Spleen (tissue), 11 donors: Measurements from ENCODE around the gene MIEF2. TPM values are rescaled to one million over a fixed set of nuclear protein-coding genes. Genes with fewer than 3 reads are reported as not detected.
A peak's percentile ranks its signal among the peaks of the same experiment; 100 is the strongest.
"Not testable (repeated sequence)": the region's sequence is repeated elsewhere in the genome, so short reads cannot be mapped to it uniquely, and the experiment has no call there.

ENCODE experiments used
- DNase-seq: peaks from one replicate; pipeline ENCODE4 v3.0.0-alpha.2; 2020
- H3K27ac ChIP-seq, 8 donors: fragments of 200-600 bp; sonication (generic) in 7 of 8; 1 replicate in 4 of 8; 2 replicates in 4 of 8; pipeline versions ENCODE4 v1.5.0 to v1.8.0; 2016 to 2021; ENCODE audit warnings: inconsistent platforms in 4 of 8, mild to moderate bottlenecking in 4 of 8, moderate library complexity in 1 of 8
- H3K27me3 ChIP-seq, 7 donors: fragments of 200-600 bp; sonication (generic) in 6 of 7; replicated peaks in 1 of 7; 1 replicate in 4 of 7; 2 replicates in 3 of 7; pipeline versions ENCODE4 v1.5.0 to v1.8.0; 2016 to 2021; ENCODE audit warnings: inconsistent platforms in 3 of 7, mild to moderate bottlenecking in 1 of 7
- H3K36me3 ChIP-seq, 6 donors: fragments of 200-600 bp; sonication (generic) in 5 of 6; 1 replicate in 4 of 6; 2 replicates in 2 of 6; pipeline versions ENCODE4 v1.5.0 to v1.8.0; 2016 to 2021; ENCODE audit warnings: inconsistent platforms in 2 of 6
- H3K4me1 ChIP-seq, 6 donors: fragments of 200-600 bp; sonication (generic) in 5 of 6; 1 replicate in 3 of 6; 2 replicates in 3 of 6; pipeline versions ENCODE4 v1.5.0 to v1.8.0; 2016 to 2021; ENCODE audit warnings: inconsistent platforms in 3 of 6
- H3K4me3 ChIP-seq, 8 donors: fragments of 200-600 bp; sonication (generic) in 7 of 8; 1 replicate in 4 of 8; 2 replicates in 4 of 8; pipeline versions ENCODE4 v1.5.0 to v1.8.0; 2016 to 2021; ENCODE audit warnings: inconsistent platforms in 4 of 8, mild to moderate bottlenecking in 4 of 8, moderate library complexity in 2 of 8
- H3K9me3 ChIP-seq, 8 donors: fragments of 200-600 bp; sonication (generic) in 7 of 8; 1 replicate in 4 of 8; 2 replicates in 4 of 8; pipeline versions ENCODE4 v1.5.0 to v1.8.0; 2016 to 2021; ENCODE audit warnings: inconsistent platforms in 4 of 8
- POLR2A ChIP-seq, 3 donors: fragments of 450-650 bp; IDR thresholded peaks; one replicate each; pipeline ENCODE4 v1.5.1; 2017; ENCODE audit warnings: antibody characterized with exemption in 3 of 3, mild to moderate bottlenecking in 1 of 3
- POLR2AphosphoS5 ChIP-seq, 3 donors: sonication (generic); formaldehyde crosslinking; IDR thresholded peaks; one replicate each; pipeline ENCODE4 v1.5.1; 2017; ENCODE audit warnings: antibody characterized with exemption in 3 of 3
- WGBS, 5 donors: extraction: QIAGEN DNeasy Blood & Tissue Kit in 3 of 5; methylation state at CpG; one replicate each; pipeline versions ENCODE4 v1.1.5 to v1.1.7; 2013 to 2018; 5-methylcytosine and 5-hydroxymethylcytosine counted together
- intact Hi-C: fragments of 100-400 bp; cut with DNase I; formaldehyde crosslinking; loops from one replicate; pipeline ENCODE4 v1.15.0; 2023; ENCODE audit warnings: low total_unique reads
- polyA plus RNA-seq, 3 donors: library from polyadenylated mRNA; stranded (reverse); fragments of 200-250 nt; gene quantifications; one replicate each; pipeline ENCODE4 v1.2.1, GENCODE V29; 2013
- total RNA-seq, 7 donors: library from RNA; depleted of rRNA in 3 of 7; stranded (reverse); fragments of >200 nt in 3 of 7; fragmentation: NEBNext Ultra II Directional in 4 of 7; extraction: Animal tissue kit (Norgen Biotek cat#: 25700) in 4 of 7; gene quantifications; one replicate each; pipeline versions ENCODE4 v1.1.0 to v1.2.1, GENCODE V29; 2016 to 2021
- TF ChIP-seq, protein P1 (sequence below), 11 experiments: fragments of 200-600 bp in 7 of 11; fragments of 450-650 bp in 4 of 11; sonication (generic) in 4 of 11; IDR thresholded peaks in 8 of 11; conservative IDR thresholded peaks in 3 of 11; 1 replicate in 7 of 11; 2 replicates in 4 of 11; pipeline versions ENCODE4 v1.4.0 to v1.8.0; 2016 to 2021; ENCODE audit warnings: antibody characterized with exemption in 11 of 11, inconsistent platforms in 4 of 11, mild to moderate bottlenecking in 1 of 11
- donor health status: healthy with polysubstance abuse.
- donor health status: DM: no; HTN: no; CAD: no; lungs with moderate emphysema.
- donor health status: DM: no; HTN: no; CAD: no.
- donor health status: Bipolar disorder and iron deficiency.
- donor health status: healthy.
- donor health status: DM: no; HTN: no; CAD: no.
- donor health status: DM: yes; HTN: yes; CAD: no.

MIEF2 gene
- total and polyA plus RNA-seq, 10 donors, result 4.6 to 24.8 (median 11.7) TPM

GRCh38 chr17:18285296-18285695 lies 24.8 kb downstream of the MIEF2 start:
- peaks cover 9 to 100% (median 95%) of the 10 kb centered on the region in 6 donors for H3K36me3 ChIP-seq
- no peak overlapping the region for H3K27ac ChIP-seq
- DNase-seq, result peak; percentile 54
- intact Hi-C loops, result no loop called here
- H3K4me3 ChIP-seq, result no peak overlapping the region
- 94 to 99% (median 97%) methylated on average over 9 to 11 of the region's 11 CpGs for WGBS, 5 donors
- TF ChIP-seq, protein P1, sequence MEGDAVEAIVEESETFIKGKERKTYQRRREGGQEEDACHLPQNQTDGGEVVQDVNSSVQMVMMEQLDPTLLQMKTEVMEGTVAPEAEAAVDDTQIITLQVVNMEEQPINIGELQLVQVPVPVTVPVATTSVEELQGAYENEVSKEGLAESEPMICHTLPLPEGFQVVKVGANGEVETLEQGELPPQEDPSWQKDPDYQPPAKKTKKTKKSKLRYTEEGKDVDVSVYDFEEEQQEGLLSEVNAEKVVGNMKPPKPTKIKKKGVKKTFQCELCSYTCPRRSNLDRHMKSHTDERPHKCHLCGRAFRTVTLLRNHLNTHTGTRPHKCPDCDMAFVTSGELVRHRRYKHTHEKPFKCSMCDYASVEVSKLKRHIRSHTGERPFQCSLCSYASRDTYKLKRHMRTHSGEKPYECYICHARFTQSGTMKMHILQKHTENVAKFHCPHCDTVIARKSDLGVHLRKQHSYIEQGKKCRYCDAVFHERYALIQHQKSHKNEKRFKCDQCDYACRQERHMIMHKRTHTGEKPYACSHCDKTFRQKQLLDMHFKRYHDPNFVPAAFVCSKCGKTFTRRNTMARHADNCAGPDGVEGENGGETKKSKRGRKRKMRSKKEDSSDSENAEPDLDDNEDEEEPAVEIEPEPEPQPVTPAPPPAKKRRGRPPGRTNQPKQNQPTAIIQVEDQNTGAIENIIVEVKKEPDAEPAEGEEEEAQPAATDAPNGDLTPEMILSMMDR (IDR thresholded peaks at IDR 0.05 in 8 of 11, conservative IDR thresholded peaks at IDR 0.05 in 3 of 11), result no peak
- TF ChIP-seq POLR2A (IDR thresholded peaks at IDR 0.05) (no peak), POLR2AphosphoS5 (IDR thresholded peaks at IDR 0.05) (no peak)
- H3K9me3 ChIP-seq, result no peaks in the 10 kb centered on the region
- H3K27me3 ChIP-seq, result no peaks in the 10 kb centered on the region
- H3K4me1 ChIP-seq, result no peaks in the 10 kb centered on the region

GRCh38 chr17:18291718-18292540 lies 31.5 kb downstream of the MIEF2 start:
- Histone ChIP-seq H3K9me3 (no peaks in the 10 kb centered on the region), H3K36me3 (peaks cover 6 to 99% (median 74%) of the 10 kb centered on the region in 6 donors), H3K27ac (no peak overlapping the region), H3K27me3 (no peaks in the 10 kb centered on the region), H3K4me1 (peaks cover 0 to 10% (median 3%) of the 10 kb centered on the region in 6 donors), H3K4me3 (no peak overlapping the region)
- WGBS, 5 donors, result 92 to 97% (median 93%) methylated on average over 15 of the region's 15 CpGs
- DNase-seq, result peak; percentile 41
- intact Hi-C loops, result no loop called here
- TF ChIP-seq POLR2AphosphoS5 (IDR thresholded peaks at IDR 0.05), result no peak
- no peak for TF ChIP-seq POLR2A (IDR thresholded peaks at IDR 0.05)
- TF ChIP-seq, protein P1 (IDR thresholded peaks at IDR 0.05 in 8 of 11, conservative IDR thresholded peaks at IDR 0.05 in 3 of 11), result no peak

GRCh38 chr17:18298061-18298460 lies 37.6 kb downstream of the MIEF2 start:
- Histone ChIP-seq H3K4me1 (peaks cover 0 to 50% (median 10%) of the 10 kb centered on the region in 6 donors), H3K36me3 (peaks cover 0 to 98% (median 57%) of the 10 kb centered on the region in 6 donors), H3K27ac (peak overlapping the region in 4 of 8 donors; percentile 43 to 92 (median 90)), H3K4me3 (peak overlapping the region in 2 of 8 donors; percentile 9 to 35)
- intact Hi-C loops, H3K27me3 ChIP-seq, H3K9me3 ChIP-seq: not testable (repeated sequence)
- DNase-seq, result peak; percentile 72
- 91 to 95% (median 93%) methylated on average over 4 to 30 of the region's 30 CpGs; no CpG with 5 or more reads in 1 of the 5 donors for WGBS, 5 donors

GRCh38 chr17:18300725-18301480 lies 40.4 kb downstream of the MIEF2 start:
- intact Hi-C loops, result no loop called here
- H3K36me3 ChIP-seq, result peaks cover 3 to 98% (median 69%) of the 10 kb centered on the region in 6 donors
- DNase-seq, result peak; percentile 72
- peak overlapping the region in 7 of 8 donors; percentile 45 to 92 (median 70) for H3K27ac ChIP-seq
- H3K4me1 ChIP-seq, result peaks cover 0 to 50% (median 10%) of the 10 kb centered on the region in 6 donors
- no peaks in the 10 kb centered on the region for H3K9me3 ChIP-seq
- no peaks in the 10 kb centered on the region for H3K27me3 ChIP-seq
- TF ChIP-seq, protein P1 (IDR thresholded peaks at IDR 0.05 in 8 of 11, conservative IDR thresholded peaks at IDR 0.05 in 3 of 11), result no peak
- peak in 1 of 3 donors; percentile 11 for TF ChIP-seq POLR2AphosphoS5 (IDR thresholded peaks at IDR 0.05)
- no peak for TF ChIP-seq POLR2A (IDR thresholded peaks at IDR 0.05)
- WGBS, 5 donors, result 54 to 80% (median 67%) methylated on average over 8 of the region's 8 CpGs
- H3K4me3 ChIP-seq, result peak overlapping the region in 1 of 8 donors; percentile 35

GRCh38 chr17:18303206-18303605 lies 42.7 kb downstream of the MIEF2 start:
- H3K27me3 ChIP-seq, H3K9me3 ChIP-seq, H3K4me3 ChIP-seq, H3K27ac ChIP-seq, intact Hi-C loops: not testable (repeated sequence)
- Histone ChIP-seq H3K4me1 (peaks cover 0 to 34% (median 8%) of the 10 kb centered on the region in 6 donors), H3K36me3 (peaks cover 6 to 100% (median 91%) of the 10 kb centered on the region in 6 donors)
- DNase-seq, result peak; percentile 22
- WGBS, 5 donors, result 80 to 95% (median 94%) methylated on average over 13 of the region's 13 CpGs
